Measurements from ENCODE around the gene MRPS6.
A peak's percentile ranks its signal among the peaks of the same experiment; 100 is the strongest.

Gene MRPS6

GRCh38 chr21:34071683-34072082 lies 1.7 kb upstream of the MRPS6 start:
- Histone ChIP-seq H3K4me1 (ENCODE audit: control insufficient read depth, low read length) (peaks cover 27% of the 10 kb centered on the region), H3K27me3 (ENCODE audit: control insufficient read depth, low read length) (no peaks in the 10 kb centered on the region), H3K4me2 (ENCODE audit: low read length) (no peak overlapping the region), H3K4me3 (ENCODE audit: low read length) (no peak overlapping the region), H3K9me3 (ENCODE audit: control insufficient read depth, insufficient read depth, low read length) (no peaks in the 10 kb centered on the region), H3K79me2 (ENCODE audit: control insufficient read depth, low read length) (peaks cover 27% of the 10 kb centered on the region), H3F3A (ENCODE audit: control insufficient read depth, insufficient read depth) (peaks cover 3% of the 10 kb centered on the region; the same call in 1 of the 2 replicates), H4K20me1 (ENCODE audit: control insufficient read depth, insufficient read depth, low read depth, low read length) (peaks cover 21% of the 10 kb centered on the region), H3K27ac (ENCODE audit: low read depth, low read length) (no peak overlapping the region), H3K36me3 (ENCODE audit: control insufficient read depth, low read length) (peaks cover 25% of the 10 kb centered on the region), H3K9me2 (replicated peaks; ENCODE audit: control insufficient read depth, low read length) (no peaks in the 10 kb centered on the region)
- TF ChIP-seq EZH2phosphoT487 (IDR thresholded peaks at IDR 0.05; ENCODE audit: borderline replicate concordance, low read length) = no peak

DNA sequence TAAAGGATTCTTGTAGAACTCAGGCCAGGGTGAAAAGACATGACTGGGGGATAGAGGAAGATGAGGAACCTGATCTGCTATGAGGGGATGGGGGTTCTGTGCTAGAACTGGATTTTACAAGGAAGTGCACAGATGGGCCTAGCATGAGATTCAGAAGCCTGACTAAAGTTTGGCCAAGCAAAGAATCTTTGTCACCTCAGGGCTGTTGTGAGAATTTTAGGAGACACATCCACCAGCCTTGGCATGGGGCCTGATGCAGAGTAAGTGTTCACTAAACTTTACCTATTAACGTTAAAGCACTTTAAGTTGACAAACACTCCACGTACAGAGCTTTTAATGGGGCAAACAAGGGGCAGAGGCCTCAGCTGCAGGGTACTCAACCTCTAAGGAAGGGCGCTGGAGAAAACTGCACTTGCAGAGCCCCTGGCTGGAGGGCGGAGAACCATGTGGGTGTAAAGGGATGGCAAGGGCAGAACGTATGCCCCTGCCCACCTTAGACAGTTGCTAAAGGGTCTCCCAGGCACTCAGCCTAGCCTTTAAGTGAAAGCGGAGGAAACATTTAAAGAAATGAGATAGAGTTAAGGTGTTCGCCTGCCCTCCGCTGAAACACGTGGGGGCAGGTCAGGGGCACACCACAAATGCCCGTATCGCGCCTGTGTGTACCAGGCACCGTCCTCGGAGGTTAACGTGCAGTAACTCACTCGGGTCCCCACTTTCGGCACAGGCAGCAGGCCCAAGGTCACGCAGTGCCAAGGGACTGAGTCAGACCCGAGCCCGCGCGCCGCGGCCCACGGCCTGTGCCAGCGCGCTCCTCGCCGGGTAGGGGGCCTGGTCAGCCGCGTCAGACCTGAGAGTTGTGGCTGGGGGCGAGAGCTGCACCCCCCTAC lies 990 bp upstream of the MRPS6 start:
- H4K20me1 ChIP-seq (ENCODE audit: control insufficient read depth, insufficient read depth, low read depth, low read length) = peaks cover 21% of the 10 kb centered on the region
- peak overlapping the region; percentile 74 for H3K4me3 ChIP-seq (ENCODE audit: low read length)
- H3K27ac ChIP-seq (ENCODE audit: low read depth, low read length) = no peak overlapping the region
- no peaks in the 10 kb centered on the region for H3K27me3 ChIP-seq (ENCODE audit: control insufficient read depth, low read length)
- peaks cover 3% of the 10 kb centered on the region; the same call in 1 of the 2 replicates for H3F3A ChIP-seq (ENCODE audit: control insufficient read depth, insufficient read depth)
- H3K9me2 ChIP-seq (replicated peaks; ENCODE audit: control insufficient read depth, low read length) = no peaks in the 10 kb centered on the region
- peaks cover 34% of the 10 kb centered on the region for H3K79me2 ChIP-seq (ENCODE audit: control insufficient read depth, low read length)
- H3K4me2 ChIP-seq (ENCODE audit: low read length) = peak overlapping the region; percentile 83
- no peak for TF ChIP-seq EZH2phosphoT487 (IDR thresholded peaks at IDR 0.05; ENCODE audit: borderline replicate concordance, low read length)
- no peak for TF ChIP-seq CTCF (IDR thresholded peaks at IDR 0.05; ENCODE audit: low read depth, low read length, poor library complexity, severe bottlenecking)
- peaks cover 29% of the 10 kb centered on the region for H3K4me1 ChIP-seq (ENCODE audit: control insufficient read depth, low read length)
- H3K36me3 ChIP-seq (ENCODE audit: control insufficient read depth, low read length) = peaks cover 30% of the 10 kb centered on the region
- no peaks in the 10 kb centered on the region for H3K9me3 ChIP-seq (ENCODE audit: control insufficient read depth, insufficient read depth, low read length)

GRCh38 chr21:34073749-34074282 lies 438 bp downstream of the MRPS6 start:
- Histone ChIP-seq H3F3A (ENCODE audit: control insufficient read depth, insufficient read depth) (peaks cover 3% of the 10 kb centered on the region; the same call in 1 of the 2 replicates), H3K9me3 (ENCODE audit: control insufficient read depth, insufficient read depth, low read length) (no peaks in the 10 kb centered on the region), H4K20me1 (ENCODE audit: control insufficient read depth, insufficient read depth, low read depth, low read length) (peaks cover 24% of the 10 kb centered on the region), H3K4me1 (ENCODE audit: control insufficient read depth, low read length) (peaks cover 29% of the 10 kb centered on the region), H3K79me2 (ENCODE audit: control insufficient read depth, low read length) (peaks cover 47% of the 10 kb centered on the region), H3K27me3 (ENCODE audit: control insufficient read depth, low read length) (no peaks in the 10 kb centered on the region), H3K9me2 (replicated peaks; ENCODE audit: control insufficient read depth, low read length) (no peaks in the 10 kb centered on the region), H3K27ac (ENCODE audit: low read depth, low read length) (no peak overlapping the region), H3K4me2 (ENCODE audit: low read length) (peak overlapping the region; percentile 75), H3K36me3 (ENCODE audit: control insufficient read depth, low read length) (peaks cover 43% of the 10 kb centered on the region), H3K4me3 (ENCODE audit: low read length) (peak overlapping the region; percentile 80)
- no peak for TF ChIP-seq EZH2phosphoT487 (IDR thresholded peaks at IDR 0.05; ENCODE audit: borderline replicate concordance, low read length)
- no peak for TF ChIP-seq CTCF (IDR thresholded peaks at IDR 0.05; ENCODE audit: low read depth, low read length, poor library complexity, severe bottlenecking)
